GM23248 (cell line): ENCODE data around the gene MAML2.

Source experiments
- EZH2 ChIP-seq: fragments of 200-600 bp; sonication (generic); IDR thresholded peaks from 2 replicates; pipeline ENCODE4 v1.6.1; 2018; ENCODE audit warnings: antibody characterized with exemption, mild to moderate bottlenecking; ENCODE audit not compliant: insufficient read depth, poor library complexity, severe bottlenecking
- EZH2phosphoT487 ChIP-seq: fragments of 200-600 bp; sonication (generic); IDR thresholded peaks from 2 replicates; pipeline ENCODE4 v1.6.1; 2018; ENCODE audit warnings: antibody characterized with exemption, moderate library complexity, mild to moderate bottlenecking, low read depth; ENCODE audit not compliant: insufficient read depth

GRCh38 chr11:96056576-96056975 lies 286.4 kb downstream of the MAML2 start:
- no peak for TF ChIP-seq EZH2
- no peak for TF ChIP-seq EZH2phosphoT487
